GM12892 (cell line): ENCODE results near the gene SLC31A2.

ENCODE experiments used
- POLR2A ChIP-seq: IDR thresholded peaks from 2 replicates; pipeline ENCODE4 v1.6.1; 2011; ENCODE audit warnings: low read depth, low read length, control low read depth
- POLR2AphosphoS5 ChIP-seq: IDR thresholded peaks from 2 replicates; pipeline ENCODE4 v1.6.1; 2011; ENCODE audit warnings: low read depth, low read length, control low read depth

DNA sequence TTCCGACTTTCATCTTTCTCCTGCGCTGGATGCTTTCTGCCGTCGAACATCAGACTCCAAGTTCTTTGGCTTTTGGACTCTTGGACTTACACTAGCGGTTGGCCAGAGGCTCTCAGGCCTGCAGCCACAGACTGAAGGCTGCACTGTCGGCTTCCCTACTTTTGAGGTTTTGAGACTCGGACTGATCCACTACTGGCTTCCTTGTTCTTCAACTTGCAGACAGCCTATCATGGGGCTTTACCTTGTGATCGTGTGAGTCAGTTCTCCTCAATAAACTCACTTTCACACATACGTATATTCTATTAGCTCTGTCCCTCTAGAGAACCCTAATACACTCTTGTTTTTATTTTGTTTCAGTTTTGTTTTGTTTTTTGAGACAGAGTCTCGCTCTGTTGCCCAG is 60.0 kb downstream of the SLC31A2 start:
- no peak for TF ChIP-seq POLR2A
- TF ChIP-seq POLR2AphosphoS5 = no peak
